ENCODE results near the gene PRKCZ.

DNA sequence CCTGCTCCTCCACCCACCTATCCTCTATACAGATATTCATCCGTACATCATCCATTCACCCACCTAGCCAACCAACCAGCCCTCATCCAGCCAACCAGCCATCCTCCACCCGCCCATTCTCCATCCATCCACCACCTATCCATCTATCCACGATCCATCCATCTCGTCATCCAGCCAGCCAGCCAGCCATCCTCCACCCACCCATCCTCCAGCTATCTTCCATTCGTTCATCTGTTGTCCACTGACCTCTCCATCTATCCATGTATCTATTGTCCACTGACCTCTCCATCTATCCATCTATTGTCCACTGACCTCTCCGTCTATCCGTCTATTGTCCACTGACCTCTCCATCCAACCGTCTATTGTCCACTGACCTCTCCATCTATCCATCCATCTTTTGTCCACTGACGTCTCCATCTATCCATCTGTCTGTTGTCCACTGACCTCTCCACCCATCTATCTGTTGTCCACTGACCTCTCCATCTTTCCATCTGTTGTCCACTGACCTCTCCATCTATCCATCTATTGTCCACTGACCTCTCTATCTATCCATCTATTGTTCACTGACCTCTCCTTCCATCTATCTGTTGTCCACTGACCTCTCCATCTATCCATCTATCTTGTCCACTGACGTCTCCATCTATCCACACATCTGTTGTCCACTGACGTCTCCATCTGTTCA lies 96.8 kb downstream of the PRKCZ start:
- TF ChIP-seq, protein P1, sequence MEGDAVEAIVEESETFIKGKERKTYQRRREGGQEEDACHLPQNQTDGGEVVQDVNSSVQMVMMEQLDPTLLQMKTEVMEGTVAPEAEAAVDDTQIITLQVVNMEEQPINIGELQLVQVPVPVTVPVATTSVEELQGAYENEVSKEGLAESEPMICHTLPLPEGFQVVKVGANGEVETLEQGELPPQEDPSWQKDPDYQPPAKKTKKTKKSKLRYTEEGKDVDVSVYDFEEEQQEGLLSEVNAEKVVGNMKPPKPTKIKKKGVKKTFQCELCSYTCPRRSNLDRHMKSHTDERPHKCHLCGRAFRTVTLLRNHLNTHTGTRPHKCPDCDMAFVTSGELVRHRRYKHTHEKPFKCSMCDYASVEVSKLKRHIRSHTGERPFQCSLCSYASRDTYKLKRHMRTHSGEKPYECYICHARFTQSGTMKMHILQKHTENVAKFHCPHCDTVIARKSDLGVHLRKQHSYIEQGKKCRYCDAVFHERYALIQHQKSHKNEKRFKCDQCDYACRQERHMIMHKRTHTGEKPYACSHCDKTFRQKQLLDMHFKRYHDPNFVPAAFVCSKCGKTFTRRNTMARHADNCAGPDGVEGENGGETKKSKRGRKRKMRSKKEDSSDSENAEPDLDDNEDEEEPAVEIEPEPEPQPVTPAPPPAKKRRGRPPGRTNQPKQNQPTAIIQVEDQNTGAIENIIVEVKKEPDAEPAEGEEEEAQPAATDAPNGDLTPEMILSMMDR (conservative IDR thresholded peaks at IDR 0.05; ENCODE audit: low read depth, low read length): no peak
- TF ChIP-seq EZH2 (IDR thresholded peaks at IDR 0.05; ENCODE audit: borderline replicate concordance, low read depth, low read length, poor library complexity, severe bottlenecking): no peak
